Ishikawa (cell line): ENCODE measurements around the gene APBA2.

Experiments
- CEBPB ChIP-seq: IDR thresholded peaks from 2 replicates; pipeline ENCODE4 v1.6.1; 2012
- EGR1 ChIP-seq: IDR thresholded peaks from 2 replicates; pipeline ENCODE4 v1.6.1; 2012
- EP300 ChIP-seq: IDR thresholded peaks from 2 replicates; pipeline ENCODE4 v1.6.1; 2012; ENCODE audit warnings: borderline replicate concordance
- NFIC ChIP-seq: IDR thresholded peaks from 2 replicates; pipeline ENCODE4 v1.6.1; 2012
- RAD21 ChIP-seq: IDR thresholded peaks from 2 replicates; pipeline ENCODE4 v1.6.1; 2012; ENCODE audit warnings: low read depth
- TAF1 ChIP-seq: IDR thresholded peaks from 2 replicates; pipeline ENCODE4 v1.6.1; 2012; ENCODE audit warnings: low read depth, mild to moderate bottlenecking
- YY1 ChIP-seq: IDR thresholded peaks from 2 replicates; pipeline ENCODE4 v1.6.1; 2012; ENCODE audit warnings: low read depth
- ZBTB7A ChIP-seq: IDR thresholded peaks from 2 replicates; pipeline ENCODE4 v1.6.1; 2012; ENCODE audit warnings: low read depth
- TF ChIP-seq, protein P1 (sequence below): IDR thresholded peaks from 2 replicates; pipeline ENCODE4 v1.6.1; 2012; ENCODE audit warnings: low read depth, mild to moderate bottlenecking
- TF ChIP-seq, protein P2 (sequence below): IDR thresholded peaks from 2 replicates; pipeline ENCODE4 v1.6.1; 2012
- TF ChIP-seq, protein P3 (sequence below): IDR thresholded peaks from 2 replicates; pipeline ENCODE4 v1.6.1; 2012

DNA sequence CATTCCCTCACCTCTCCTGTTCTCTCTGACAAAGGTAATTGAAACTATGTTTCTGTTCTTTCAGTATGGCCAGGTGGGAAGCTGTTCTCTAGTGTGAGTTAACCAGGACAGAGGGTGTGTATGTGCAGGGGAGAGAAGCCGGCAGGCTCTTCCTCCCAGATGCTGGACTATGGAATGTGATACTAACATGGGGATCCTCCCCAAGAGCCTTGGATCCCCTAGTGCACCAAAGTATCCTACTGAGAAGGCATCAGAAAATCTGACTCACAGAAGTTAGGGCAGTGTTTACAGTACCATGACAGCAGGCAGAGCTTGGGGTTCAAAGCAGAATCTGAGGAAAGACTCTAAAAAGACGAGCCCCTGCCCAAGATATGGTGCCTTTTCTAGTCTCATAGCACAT lies 123.1 kb downstream of the APBA2 start:
- no peak for TF ChIP-seq ZBTB7A
- TF ChIP-seq RAD21, result no peak
- TF ChIP-seq TAF1, result no peak
- no peak for TF ChIP-seq EP300
- TF ChIP-seq, protein P1, sequence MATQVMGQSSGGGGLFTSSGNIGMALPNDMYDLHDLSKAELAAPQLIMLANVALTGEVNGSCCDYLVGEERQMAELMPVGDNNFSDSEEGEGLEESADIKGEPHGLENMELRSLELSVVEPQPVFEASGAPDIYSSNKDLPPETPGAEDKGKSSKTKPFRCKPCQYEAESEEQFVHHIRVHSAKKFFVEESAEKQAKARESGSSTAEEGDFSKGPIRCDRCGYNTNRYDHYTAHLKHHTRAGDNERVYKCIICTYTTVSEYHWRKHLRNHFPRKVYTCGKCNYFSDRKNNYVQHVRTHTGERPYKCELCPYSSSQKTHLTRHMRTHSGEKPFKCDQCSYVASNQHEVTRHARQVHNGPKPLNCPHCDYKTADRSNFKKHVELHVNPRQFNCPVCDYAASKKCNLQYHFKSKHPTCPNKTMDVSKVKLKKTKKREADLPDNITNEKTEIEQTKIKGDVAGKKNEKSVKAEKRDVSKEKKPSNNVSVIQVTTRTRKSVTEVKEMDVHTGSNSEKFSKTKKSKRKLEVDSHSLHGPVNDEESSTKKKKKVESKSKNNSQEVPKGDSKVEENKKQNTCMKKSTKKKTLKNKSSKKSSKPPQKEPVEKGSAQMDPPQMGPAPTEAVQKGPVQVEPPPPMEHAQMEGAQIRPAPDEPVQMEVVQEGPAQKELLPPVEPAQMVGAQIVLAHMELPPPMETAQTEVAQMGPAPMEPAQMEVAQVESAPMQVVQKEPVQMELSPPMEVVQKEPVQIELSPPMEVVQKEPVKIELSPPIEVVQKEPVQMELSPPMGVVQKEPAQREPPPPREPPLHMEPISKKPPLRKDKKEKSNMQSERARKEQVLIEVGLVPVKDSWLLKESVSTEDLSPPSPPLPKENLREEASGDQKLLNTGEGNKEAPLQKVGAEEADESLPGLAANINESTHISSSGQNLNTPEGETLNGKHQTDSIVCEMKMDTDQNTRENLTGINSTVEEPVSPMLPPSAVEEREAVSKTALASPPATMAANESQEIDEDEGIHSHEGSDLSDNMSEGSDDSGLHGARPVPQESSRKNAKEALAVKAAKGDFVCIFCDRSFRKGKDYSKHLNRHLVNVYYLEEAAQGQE, result no peak
- TF ChIP-seq, protein P2, sequence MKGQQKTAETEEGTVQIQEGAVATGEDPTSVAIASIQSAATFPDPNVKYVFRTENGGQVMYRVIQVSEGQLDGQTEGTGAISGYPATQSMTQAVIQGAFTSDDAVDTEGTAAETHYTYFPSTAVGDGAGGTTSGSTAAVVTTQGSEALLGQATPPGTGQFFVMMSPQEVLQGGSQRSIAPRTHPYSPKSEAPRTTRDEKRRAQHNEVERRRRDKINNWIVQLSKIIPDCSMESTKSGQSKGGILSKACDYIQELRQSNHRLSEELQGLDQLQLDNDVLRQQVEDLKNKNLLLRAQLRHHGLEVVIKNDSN, result no peak
- TF ChIP-seq CEBPB, result no peak
- no peak for TF ChIP-seq YY1
- no peak for TF ChIP-seq NFIC
- TF ChIP-seq, protein P3, sequence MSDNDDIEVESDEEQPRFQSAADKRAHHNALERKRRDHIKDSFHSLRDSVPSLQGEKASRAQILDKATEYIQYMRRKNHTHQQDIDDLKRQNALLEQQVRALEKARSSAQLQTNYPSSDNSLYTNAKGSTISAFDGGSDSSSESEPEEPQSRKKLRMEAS, result no peak
- TF ChIP-seq EGR1, result no peak
